Stomach (tissue), 4 donors: ENCODE data around the gene FAM20C.

Source experiments
- POLR2A ChIP-seq, 4 donors: fragments of 450-650 bp; IDR thresholded peaks; one replicate each; pipeline ENCODE4 v1.6.1; 2016; ENCODE audit warnings: antibody characterized with exemption in 4 of 4, control low read depth in 2 of 4, mild to moderate bottlenecking in 1 of 4, moderate library complexity in 1 of 4
- TF ChIP-seq, protein P1 (sequence below), 7 experiments: fragments of 450-650 bp in 4 of 7; fragments of 200-600 bp in 3 of 7; sonication (generic) in 3 of 7; IDR thresholded peaks; one replicate each; pipeline ENCODE4 v1.5.1; 2016 to 2019; ENCODE audit warnings: antibody characterized with exemption in 7 of 7, control low read depth in 2 of 7, mild to moderate bottlenecking in 1 of 7

DNA sequence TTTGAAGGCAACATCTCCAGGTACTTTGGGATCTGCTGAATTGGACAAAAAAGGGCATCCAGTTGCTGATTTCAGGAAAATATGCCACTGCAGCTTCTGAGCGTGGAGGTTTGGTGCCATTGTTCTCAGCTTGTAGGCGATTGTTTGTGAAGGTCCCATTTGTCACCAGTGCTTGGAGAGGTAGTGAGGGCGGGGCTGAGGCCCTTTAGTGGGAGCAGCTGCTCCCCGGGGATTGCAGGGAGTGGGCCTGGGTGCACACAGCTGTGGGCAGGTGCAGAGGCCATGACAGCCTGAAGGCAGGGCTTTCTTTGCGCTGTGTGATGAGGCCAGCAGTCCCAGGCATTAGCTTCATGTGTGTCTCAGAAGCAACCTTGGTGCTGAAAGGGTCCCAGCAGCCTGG, 3.9 kb downstream of the FAM20C start:
- TF ChIP-seq, protein P1, sequence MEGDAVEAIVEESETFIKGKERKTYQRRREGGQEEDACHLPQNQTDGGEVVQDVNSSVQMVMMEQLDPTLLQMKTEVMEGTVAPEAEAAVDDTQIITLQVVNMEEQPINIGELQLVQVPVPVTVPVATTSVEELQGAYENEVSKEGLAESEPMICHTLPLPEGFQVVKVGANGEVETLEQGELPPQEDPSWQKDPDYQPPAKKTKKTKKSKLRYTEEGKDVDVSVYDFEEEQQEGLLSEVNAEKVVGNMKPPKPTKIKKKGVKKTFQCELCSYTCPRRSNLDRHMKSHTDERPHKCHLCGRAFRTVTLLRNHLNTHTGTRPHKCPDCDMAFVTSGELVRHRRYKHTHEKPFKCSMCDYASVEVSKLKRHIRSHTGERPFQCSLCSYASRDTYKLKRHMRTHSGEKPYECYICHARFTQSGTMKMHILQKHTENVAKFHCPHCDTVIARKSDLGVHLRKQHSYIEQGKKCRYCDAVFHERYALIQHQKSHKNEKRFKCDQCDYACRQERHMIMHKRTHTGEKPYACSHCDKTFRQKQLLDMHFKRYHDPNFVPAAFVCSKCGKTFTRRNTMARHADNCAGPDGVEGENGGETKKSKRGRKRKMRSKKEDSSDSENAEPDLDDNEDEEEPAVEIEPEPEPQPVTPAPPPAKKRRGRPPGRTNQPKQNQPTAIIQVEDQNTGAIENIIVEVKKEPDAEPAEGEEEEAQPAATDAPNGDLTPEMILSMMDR (IDR thresholded peaks at IDR 0.05) = no peak
- TF ChIP-seq POLR2A (IDR thresholded peaks at IDR 0.05) = no peak
